Astrocyte (in vitro differentiated cells and primary cell): ENCODE data around the gene ZDHHC16.

Experiments
- EZH2 ChIP-seq: IDR thresholded peaks from 2 replicates; pipeline ENCODE4 v1.6.1; 2012; ENCODE audit warnings: mild to moderate bottlenecking, low read length, inconsistent platforms; ENCODE audit not compliant: insufficient read depth
- TF ChIP-seq, protein P1 (sequence below): IDR thresholded peaks from 2 replicates; pipeline ENCODE4 v1.5.1; 2011; ENCODE audit warnings: low read depth, mild to moderate bottlenecking, inconsistent platforms, low read length, moderate library complexity; ENCODE audit not compliant: insufficient read depth

DNA sequence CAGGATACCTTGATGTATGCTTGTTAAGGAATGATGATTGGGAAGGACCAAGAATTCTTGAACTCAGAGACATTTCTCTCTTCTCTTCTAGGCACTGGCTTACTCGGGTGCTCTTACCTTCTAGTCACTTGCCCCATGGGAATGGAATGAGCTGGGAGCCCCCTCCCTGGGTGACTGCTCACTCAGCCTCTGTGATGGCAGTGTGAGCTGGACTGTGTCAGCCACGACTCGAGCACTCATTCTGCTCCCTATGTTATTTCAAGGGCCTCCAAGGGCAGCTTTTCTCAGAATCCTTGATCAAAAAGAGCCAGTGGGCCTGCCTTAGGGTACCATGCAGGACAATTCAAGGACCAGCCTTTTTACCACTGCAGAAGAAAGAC is 10.7 kb downstream of the ZDHHC16 start:
- TF ChIP-seq, protein P1, sequence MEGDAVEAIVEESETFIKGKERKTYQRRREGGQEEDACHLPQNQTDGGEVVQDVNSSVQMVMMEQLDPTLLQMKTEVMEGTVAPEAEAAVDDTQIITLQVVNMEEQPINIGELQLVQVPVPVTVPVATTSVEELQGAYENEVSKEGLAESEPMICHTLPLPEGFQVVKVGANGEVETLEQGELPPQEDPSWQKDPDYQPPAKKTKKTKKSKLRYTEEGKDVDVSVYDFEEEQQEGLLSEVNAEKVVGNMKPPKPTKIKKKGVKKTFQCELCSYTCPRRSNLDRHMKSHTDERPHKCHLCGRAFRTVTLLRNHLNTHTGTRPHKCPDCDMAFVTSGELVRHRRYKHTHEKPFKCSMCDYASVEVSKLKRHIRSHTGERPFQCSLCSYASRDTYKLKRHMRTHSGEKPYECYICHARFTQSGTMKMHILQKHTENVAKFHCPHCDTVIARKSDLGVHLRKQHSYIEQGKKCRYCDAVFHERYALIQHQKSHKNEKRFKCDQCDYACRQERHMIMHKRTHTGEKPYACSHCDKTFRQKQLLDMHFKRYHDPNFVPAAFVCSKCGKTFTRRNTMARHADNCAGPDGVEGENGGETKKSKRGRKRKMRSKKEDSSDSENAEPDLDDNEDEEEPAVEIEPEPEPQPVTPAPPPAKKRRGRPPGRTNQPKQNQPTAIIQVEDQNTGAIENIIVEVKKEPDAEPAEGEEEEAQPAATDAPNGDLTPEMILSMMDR = no peak
- no peak for TF ChIP-seq EZH2
